Fibroblast of lung (primary cell): ENCODE data around the gene UQCRH. TPM values are rescaled to one million over a fixed set of nuclear protein-coding genes. Genes with fewer than 3 reads are reported as not detected.

Experiments
- DNase-seq, 2 donors: peaks; one replicate each; pipeline versions ENCODE4 v3.0.0 to v3.0.0-alpha.2; 2010; ENCODE audit warnings: low read depth in 2 of 2
- H2AFZ ChIP-seq: 2 replicates; pipeline ENCODE4 v1.5.1; 2012; ENCODE audit warnings: low read length, control low read depth, inconsistent platforms
- H3K27ac ChIP-seq: 2 replicates; pipeline ENCODE4 v1.5.1; 2011; ENCODE audit warnings: low read length, control low read depth; ENCODE audit not compliant: insufficient read depth
- H3K27me3 ChIP-seq: 2 replicates; pipeline ENCODE4 v1.5.1; 2011; ENCODE audit warnings: mild to moderate bottlenecking, low read length; ENCODE audit not compliant: control insufficient read depth, insufficient read depth
- H3K36me3 ChIP-seq: 2 replicates; pipeline ENCODE4 v1.5.1; 2011; ENCODE audit warnings: low read length; ENCODE audit not compliant: control insufficient read depth, insufficient read depth
- H3K4me1 ChIP-seq: 2 replicates; pipeline ENCODE4 v1.5.1; 2011; ENCODE audit warnings: low read length; ENCODE audit not compliant: control insufficient read depth, insufficient read depth; ENCODE audit errors: extremely low read depth
- H3K4me2 ChIP-seq: 2 replicates; pipeline ENCODE4 v1.5.1; 2011; ENCODE audit warnings: low read length, control low read depth; ENCODE audit not compliant: insufficient read depth; ENCODE audit errors: extremely low read depth
- H3K4me3 ChIP-seq, 4 experiments: fragments of 200-600 bp in 1 of 4; sonication (generic) in 1 of 4; replicated peaks in 1 of 4; 2 replicates each; pipeline ENCODE4 v1.5.1; 2011 to 2016; ENCODE audit warnings: low read length in 4 of 4, low read depth in 3 of 4, mild to moderate bottlenecking in 3 of 4, control low read depth in 2 of 4, inconsistent platforms in 1 of 4, mixed read lengths in 1 of 4; ENCODE audit not compliant: insufficient read depth in 1 of 4; ENCODE audit errors: control extremely low read depth in 1 of 4
- H3K79me2 ChIP-seq: 2 replicates; pipeline ENCODE4 v1.5.1; 2012; ENCODE audit warnings: mild to moderate bottlenecking, low read length, inconsistent platforms; ENCODE audit not compliant: control insufficient read depth, insufficient read depth
- H3K9ac ChIP-seq: 2 replicates; pipeline ENCODE4 v1.5.1; 2011; ENCODE audit warnings: mild to moderate bottlenecking, low read length, control low read depth; ENCODE audit not compliant: insufficient read depth
- H3K9me3 ChIP-seq: 2 replicates; pipeline ENCODE4 v1.5.1; 2012; ENCODE audit warnings: low read depth, low read length; ENCODE audit not compliant: control insufficient read depth, insufficient read depth
- H4K20me1 ChIP-seq: 2 replicates; pipeline ENCODE4 v1.5.1; 2011; ENCODE audit warnings: low read length; ENCODE audit not compliant: control insufficient read depth, insufficient read depth; ENCODE audit errors: extremely low read depth
- EZH2 ChIP-seq: IDR thresholded peaks from 2 replicates; pipeline ENCODE4 v1.5.1; 2012; ENCODE audit warnings: low read length, control low read depth, mild to moderate bottlenecking; ENCODE audit errors: missing control alignments
- polyA plus RNA-seq, 2 donors: library from polyadenylated mRNA; depleted of rRNA in 1 of 2; stranded (reverse) in 1 of 2; unstranded in 1 of 2; fragments of >200 nt; gene quantifications; 2 replicates each; pipeline ENCODE4 v1.2.1, GENCODE V29; 2011 to 2012; ENCODE audit warnings: missing spikeins in 1 of 2
- total RNA-seq: library from RNA; depleted of rRNA; stranded (reverse); fragments of >200 nt; gene quantifications from 2 replicates; pipeline ENCODE4 v1.2.1, GENCODE V29; 2014
- TF ChIP-seq, protein P1 (sequence below), 2 donors: IDR thresholded peaks in 1 of 2; conservative IDR thresholded peaks in 1 of 2; 1 replicate in 1 of 2; 2 replicates in 1 of 2; pipeline ENCODE4 v1.5.1; 2011 to 2012; ENCODE audit warnings: low read length in 2 of 2, control low read depth in 1 of 2, inconsistent platforms in 1 of 2, low read depth in 1 of 2, mild to moderate bottlenecking in 1 of 2

UQCRH gene
- total and polyA plus RNA-seq, 2 donors (not counting 1 experiment from before 2014, with no cell fraction given) = 447 to 514 TPM

GRCh38 chr1:46343351-46343695 is 39.8 kb downstream of the UQCRH start:
- H2AFZ ChIP-seq = no peak overlapping the region
- no peaks in the 10 kb centered on the region for H4K20me1 ChIP-seq
- H3K27ac ChIP-seq = no peak overlapping the region
- H3K9me3 ChIP-seq = no peaks in the 10 kb centered on the region
- no peak overlapping the region for H3K4me2 ChIP-seq
- no peak for TF ChIP-seq EZH2
- TF ChIP-seq, protein P1, sequence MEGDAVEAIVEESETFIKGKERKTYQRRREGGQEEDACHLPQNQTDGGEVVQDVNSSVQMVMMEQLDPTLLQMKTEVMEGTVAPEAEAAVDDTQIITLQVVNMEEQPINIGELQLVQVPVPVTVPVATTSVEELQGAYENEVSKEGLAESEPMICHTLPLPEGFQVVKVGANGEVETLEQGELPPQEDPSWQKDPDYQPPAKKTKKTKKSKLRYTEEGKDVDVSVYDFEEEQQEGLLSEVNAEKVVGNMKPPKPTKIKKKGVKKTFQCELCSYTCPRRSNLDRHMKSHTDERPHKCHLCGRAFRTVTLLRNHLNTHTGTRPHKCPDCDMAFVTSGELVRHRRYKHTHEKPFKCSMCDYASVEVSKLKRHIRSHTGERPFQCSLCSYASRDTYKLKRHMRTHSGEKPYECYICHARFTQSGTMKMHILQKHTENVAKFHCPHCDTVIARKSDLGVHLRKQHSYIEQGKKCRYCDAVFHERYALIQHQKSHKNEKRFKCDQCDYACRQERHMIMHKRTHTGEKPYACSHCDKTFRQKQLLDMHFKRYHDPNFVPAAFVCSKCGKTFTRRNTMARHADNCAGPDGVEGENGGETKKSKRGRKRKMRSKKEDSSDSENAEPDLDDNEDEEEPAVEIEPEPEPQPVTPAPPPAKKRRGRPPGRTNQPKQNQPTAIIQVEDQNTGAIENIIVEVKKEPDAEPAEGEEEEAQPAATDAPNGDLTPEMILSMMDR (conservative IDR thresholded peaks at IDR 0.05 in 1 of 2, IDR thresholded peaks at IDR 0.05 in 1 of 2; ENCODE audit: low read depth in 1 of 2, low read length in 2 of 2) = no peak
- H3K4me3 ChIP-seq = no peak overlapping the region
- H3K9ac ChIP-seq = no peak overlapping the region
- H3K79me2 ChIP-seq = peaks cover 16% of the 10 kb centered on the region
- no peaks in the 10 kb centered on the region for H3K27me3 ChIP-seq
- H3K4me1 ChIP-seq = peaks cover 6% of the 10 kb centered on the region
- DNase-seq = no peak
- H3K36me3 ChIP-seq = peaks cover 11% of the 10 kb centered on the region

- TF ChIP-seq, protein P1 (conservative IDR thresholded peaks at IDR 0.05 in 1 of 2, IDR thresholded peaks at IDR 0.05 in 1 of 2; ENCODE audit: low read depth in 1 of 2, low read length in 2 of 2) = no peak
- H3K9me3 ChIP-seq = no peaks in the 10 kb centered on the region
- no peak overlapping the region for H3K4me2 ChIP-seq
- H3K79me2 ChIP-seq = peaks cover 16% of the 10 kb centered on the region
- H3K4me1 ChIP-seq = peaks cover 6% of the 10 kb centered on the region
- no peaks in the 10 kb centered on the region for H4K20me1 ChIP-seq
- no peak overlapping the region for H3K9ac ChIP-seq
- no peak overlapping the region for H3K4me3 ChIP-seq
- no peaks in the 10 kb centered on the region for H3K27me3 ChIP-seq
- peaks cover 11% of the 10 kb centered on the region for H3K36me3 ChIP-seq
- no peak overlapping the region for H3K27ac ChIP-seq
- H2AFZ ChIP-seq = no peak overlapping the region
- DNase-seq = no peak
These were observed 40.2 kb downstream of the UQCRH start for GRCh38 chr1:46343705-46344104.

GRCh38 chr1:46344481-46344880 is 41.0 kb downstream of the UQCRH start:
- no peak overlapping the region for H3K4me3 ChIP-seq
- peaks cover 11% of the 10 kb centered on the region for H3K36me3 ChIP-seq
- DNase-seq = no peak
- TF ChIP-seq, protein P1 (conservative IDR thresholded peaks at IDR 0.05 in 1 of 2, IDR thresholded peaks at IDR 0.05 in 1 of 2; ENCODE audit: low read depth in 1 of 2, low read length in 2 of 2) = no peak
- TF ChIP-seq EZH2 = no peak
- H3K27me3 ChIP-seq = no peaks in the 10 kb centered on the region
- H4K20me1 ChIP-seq = no peaks in the 10 kb centered on the region
- no peak overlapping the region for H2AFZ ChIP-seq
- no peak overlapping the region for H3K9ac ChIP-seq
- no peak overlapping the region for H3K27ac ChIP-seq
- no peaks in the 10 kb centered on the region for H3K9me3 ChIP-seq
- H3K4me1 ChIP-seq = peaks cover 6% of the 10 kb centered on the region
- peaks cover 16% of the 10 kb centered on the region for H3K79me2 ChIP-seq
- H3K4me2 ChIP-seq = no peak overlapping the region
